Ectodermal cell (in vitro differentiated cells): Measurements from ENCODE around the gene GNB3. TPM values are rescaled to one million over a fixed set of nuclear protein-coding genes. Genes with fewer than 3 reads are reported as not detected.

Source experiments
- H3K27ac ChIP-seq: 2 replicates; pipeline ENCODE4 v1.7.0; 2013; ENCODE audit warnings: mild to moderate bottlenecking, low read depth, low read length; ENCODE audit not compliant: insufficient read depth, poor library complexity, severe bottlenecking
- H3K27me3 ChIP-seq: 2 replicates; pipeline ENCODE4 v1.7.0; 2013; ENCODE audit warnings: mild to moderate bottlenecking, low read length; ENCODE audit not compliant: insufficient read depth, control insufficient read depth, poor library complexity, severe bottlenecking
- H3K36me3 ChIP-seq: one replicate; pipeline ENCODE4 v1.7.0; 2013; ENCODE audit warnings: low read length; ENCODE audit not compliant: control insufficient read depth, insufficient read depth
- H3K4me1 ChIP-seq: one replicate; pipeline ENCODE4 v1.7.0; 2013; ENCODE audit warnings: low read length; ENCODE audit not compliant: control insufficient read depth, insufficient read depth
- H3K4me3 ChIP-seq: 2 replicates; pipeline ENCODE4 v1.7.0; 2013; ENCODE audit warnings: low read depth, low read length, control low read depth; ENCODE audit not compliant: insufficient read depth
- H3K9me3 ChIP-seq: 2 replicates; pipeline ENCODE4 v1.7.0; 2013; ENCODE audit warnings: mild to moderate bottlenecking, low read length, moderate library complexity; ENCODE audit not compliant: control insufficient read depth
- WGBS, 2 experiments: methylation state at CpG; one replicate each; pipeline ENCODE4 v1.1.7; 2013; ENCODE audit warnings: missing lambda C conversion rate in 2 of 2; 5-methylcytosine and 5-hydroxymethylcytosine counted together
- polyA plus RNA-seq, 4 experiments: library from polyadenylated mRNA; stranded (reverse); fragments of 50-300 nt; gene quantifications; one replicate each; pipeline ENCODE4 v1.2.3, GENCODE V29; 2013

Gene GNB3
- polyA plus RNA-seq (2013, experiment 1 of 4), result 17.2 TPM
- polyA plus RNA-seq (2013, experiment 2 of 4), result 16.4 TPM
- polyA plus RNA-seq (2013, experiment 3 of 4), result 14.3 TPM
- 13.4 TPM for polyA plus RNA-seq (2013, experiment 4 of 4)

DNA sequence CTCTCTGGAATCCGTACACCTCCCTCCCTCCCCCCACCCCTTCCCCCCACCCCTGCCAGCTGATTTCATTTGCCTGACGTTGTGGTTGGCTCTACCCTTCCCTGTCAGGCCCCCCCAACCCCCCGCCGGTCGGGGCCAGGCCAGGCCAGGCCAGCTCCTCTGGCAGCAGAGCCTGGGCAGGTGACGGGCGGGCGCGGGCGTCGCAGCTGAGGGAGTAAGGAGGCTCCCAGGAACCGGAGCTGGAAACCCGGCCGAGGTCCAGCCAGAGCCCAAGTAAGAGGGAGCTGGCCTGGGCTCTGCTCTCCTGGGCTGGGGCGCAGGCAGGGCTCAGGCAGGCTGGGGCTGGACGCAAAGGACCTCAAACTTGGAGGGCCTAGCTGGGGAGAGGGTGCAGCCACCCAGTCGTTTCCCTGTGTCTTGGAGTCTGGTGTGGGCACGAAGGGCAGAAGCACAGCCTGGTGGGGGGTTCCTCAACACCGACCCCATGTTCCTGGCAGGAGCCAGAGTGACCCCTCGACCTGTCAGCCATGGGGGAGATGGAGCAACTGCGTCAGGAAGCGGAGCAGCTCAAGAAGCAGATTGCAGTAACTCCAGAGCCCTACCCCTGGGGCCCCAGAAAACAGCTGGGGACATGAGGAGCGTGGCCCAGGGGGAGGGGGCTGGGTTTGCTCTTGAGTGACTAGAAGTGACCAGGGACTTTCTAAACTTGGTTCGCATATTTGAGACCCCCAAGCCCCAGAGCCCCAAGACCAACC, at the start of gene GNB3:
TSS of gene GNB3 (plus strand) at position 165 of the 755 bp plus-strand sequence. CDS start at position 528, 363 bp downstream.
- no peaks in the 10 kb centered on the region for H3K27me3 ChIP-seq
- peaks cover 23% of the 10 kb centered on the region for H3K4me1 ChIP-seq
- H3K9me3 ChIP-seq, result no peaks in the 10 kb centered on the region
- peaks cover 29% of the 10 kb centered on the region for H3K36me3 ChIP-seq
- H3K4me3 ChIP-seq, result no peak within 1 kb of the TSS
- WGBS, 2 experiments, result 77 to 85% methylated on average over 22 to 24 of the region's 24 CpGs
- peak within 1 kb of the TSS; percentile 92 for H3K27ac ChIP-seq

DNA sequence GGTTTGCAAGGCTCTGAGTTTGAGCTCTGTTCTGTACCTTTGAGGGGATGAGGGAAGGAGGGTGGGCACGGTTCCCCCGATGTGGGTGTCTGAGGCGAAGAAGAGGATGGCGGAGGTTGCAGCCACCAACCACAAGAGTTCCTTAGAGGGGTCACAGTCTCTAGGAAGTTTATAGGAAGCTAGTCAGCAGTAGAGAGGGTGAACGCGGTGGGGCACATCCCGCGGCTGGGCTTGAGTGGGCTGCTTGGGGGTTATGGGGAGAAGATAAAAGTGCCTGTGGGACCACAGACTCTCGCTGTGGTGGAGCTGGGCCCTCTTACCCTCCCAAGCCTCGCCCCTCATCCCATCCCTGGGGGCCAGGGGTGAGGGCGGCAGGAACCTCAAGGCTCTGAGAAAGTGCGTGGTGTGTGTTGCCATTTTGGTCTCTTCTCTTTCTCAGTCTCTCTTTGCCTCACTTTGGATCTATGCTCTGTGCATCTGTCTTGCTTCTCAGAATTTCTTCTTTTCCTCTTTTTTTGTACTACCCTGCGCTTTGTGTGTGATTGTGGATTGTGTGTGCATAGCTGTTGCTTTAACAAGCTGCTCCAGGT, 48.7 kb upstream of the GNB3 start:
- H3K4me1 ChIP-seq, result peaks cover 17% of the 10 kb centered on the region
- no peaks in the 10 kb centered on the region for H3K36me3 ChIP-seq
- no peak overlapping the region for H3K4me3 ChIP-seq
- no peaks in the 10 kb centered on the region for H3K27me3 ChIP-seq
- H3K27ac ChIP-seq, result no peak overlapping the region
- 96 to 97% methylated on average over 12 of the region's 13 CpGs for WGBS, 2 experiments
- H3K9me3 ChIP-seq, result no peaks in the 10 kb centered on the region

DNA sequence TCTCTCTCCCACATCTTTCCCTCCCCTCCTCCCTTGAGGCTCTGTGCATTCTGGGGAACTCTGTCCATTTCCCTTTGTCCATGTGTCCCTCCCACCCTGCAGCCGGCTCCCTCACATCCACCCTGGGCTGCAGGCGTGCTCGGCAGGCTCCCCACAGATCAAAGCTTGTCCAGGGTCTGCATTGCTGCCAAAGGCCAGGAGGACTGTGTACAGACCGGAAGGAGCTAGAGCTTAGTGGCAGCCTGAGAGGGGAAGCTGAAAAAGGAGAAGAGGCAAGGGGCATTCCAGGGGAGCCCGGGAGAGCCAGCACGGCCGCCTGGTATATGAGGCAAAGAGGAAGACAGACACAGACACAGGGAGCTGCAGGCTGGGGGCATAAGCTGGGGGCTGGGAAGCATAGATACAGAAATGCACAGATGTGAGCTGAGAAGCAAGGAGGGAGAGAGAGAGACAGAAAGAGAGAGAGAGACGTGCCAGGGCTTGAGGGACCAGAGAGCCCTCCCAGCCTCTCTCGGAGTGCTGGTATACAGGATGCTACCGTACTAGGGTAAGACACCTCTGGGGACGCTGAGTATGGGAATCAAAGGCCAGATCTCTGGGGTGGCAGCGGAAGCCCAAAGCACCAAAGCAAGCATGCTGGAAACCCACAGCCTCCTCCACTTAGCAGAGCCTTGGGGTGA, 48.1 kb upstream of the GNB3 start:
- H3K4me3 ChIP-seq, result no peak overlapping the region
- H3K36me3 ChIP-seq, result no peaks in the 10 kb centered on the region
- no peaks in the 10 kb centered on the region for H3K27me3 ChIP-seq
- WGBS, 2 experiments, result 51 to 58% methylated on average over 12 of the region's 12 CpGs
- no peaks in the 10 kb centered on the region for H3K9me3 ChIP-seq
- no peak overlapping the region for H3K27ac ChIP-seq
- peaks cover 17% of the 10 kb centered on the region for H3K4me1 ChIP-seq

DNA sequence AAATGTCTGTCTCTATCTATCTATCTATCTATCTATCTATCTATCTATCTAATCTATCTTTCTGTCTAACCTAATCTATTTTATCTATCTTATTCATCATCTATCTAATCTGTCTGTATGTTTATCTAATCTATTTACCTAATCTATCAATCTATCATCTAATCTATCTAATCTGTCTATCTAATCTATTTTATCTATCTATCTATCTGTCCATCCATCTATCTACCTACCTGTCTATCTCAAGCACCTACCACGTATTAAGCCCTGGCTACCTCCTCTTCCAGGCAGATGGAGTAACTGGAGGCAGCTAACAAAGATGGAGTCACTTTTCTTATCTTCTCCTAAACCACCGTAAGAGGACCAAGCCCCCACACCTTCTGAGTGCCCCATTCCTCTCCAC, 45.6 kb upstream of the GNB3 start:
- Histone ChIP-seq H3K27ac (no peak overlapping the region), H3K9me3 (no peaks in the 10 kb centered on the region), H3K27me3 (no peaks in the 10 kb centered on the region), H3K4me1 (peaks cover 12% of the 10 kb centered on the region), H3K4me3 (no peak overlapping the region), H3K36me3 (no peaks in the 10 kb centered on the region)
- WGBS, 2 experiments, result 91 to 100% methylated on average over 2 of the region's 2 CpGs

DNA sequence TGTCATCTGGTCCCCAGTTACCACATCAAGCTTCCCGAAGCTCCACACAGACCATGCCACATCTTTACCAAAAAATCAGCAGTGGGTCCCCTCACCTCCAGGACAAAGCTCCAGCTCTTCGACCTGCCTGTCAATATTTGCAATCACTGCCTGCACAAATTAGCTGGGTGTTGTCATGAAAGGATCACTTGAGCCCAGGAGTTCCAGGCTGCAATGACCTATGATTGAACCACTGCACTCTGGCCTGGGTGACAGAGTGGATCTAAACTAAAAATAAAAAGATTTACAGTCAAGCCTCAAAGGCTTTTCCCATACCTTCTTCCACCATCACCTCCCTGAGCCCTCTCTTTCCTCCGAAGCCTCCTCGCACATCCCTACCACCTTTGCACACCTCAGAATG, 44.1 kb upstream of the GNB3 start:
- Histone ChIP-seq H3K4me1 (peaks cover 12% of the 10 kb centered on the region), H3K27me3 (no peaks in the 10 kb centered on the region), H3K27ac (no peak overlapping the region), H3K36me3 (no peaks in the 10 kb centered on the region), H3K9me3 (no peaks in the 10 kb centered on the region), H3K4me3 (no peak overlapping the region)
- 93 to 96% methylated on average over 4 of the region's 4 CpGs for WGBS, 2 experiments

DNA sequence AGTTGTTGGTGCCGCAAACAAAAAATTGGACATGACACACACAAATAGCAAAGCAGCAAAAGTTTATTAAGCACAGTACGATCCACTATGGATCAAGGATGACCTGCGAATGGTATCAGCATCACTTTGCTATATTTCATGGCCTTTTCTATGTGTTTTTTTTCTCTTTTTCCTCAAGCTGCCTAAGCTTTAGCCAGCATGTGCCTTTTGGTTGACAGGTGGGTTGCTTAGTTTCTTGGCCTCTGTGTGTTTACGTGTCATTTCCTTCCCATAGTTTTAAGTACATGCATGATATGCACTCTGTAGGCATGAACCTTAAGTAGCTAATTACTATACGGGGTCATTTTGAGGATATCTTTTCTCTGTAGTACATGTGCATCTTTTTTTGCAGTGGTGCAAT, 41.6 kb upstream of the GNB3 start:
- no peaks in the 10 kb centered on the region for H3K36me3 ChIP-seq
- no peak overlapping the region for H3K27ac ChIP-seq
- 91 to 98% methylated on average over 5 of the region's 5 CpGs for WGBS, 2 experiments
- H3K4me1 ChIP-seq, result no peaks in the 10 kb centered on the region
- H3K9me3 ChIP-seq, result no peaks in the 10 kb centered on the region
- H3K4me3 ChIP-seq, result no peak overlapping the region
- no peaks in the 10 kb centered on the region for H3K27me3 ChIP-seq

DNA sequence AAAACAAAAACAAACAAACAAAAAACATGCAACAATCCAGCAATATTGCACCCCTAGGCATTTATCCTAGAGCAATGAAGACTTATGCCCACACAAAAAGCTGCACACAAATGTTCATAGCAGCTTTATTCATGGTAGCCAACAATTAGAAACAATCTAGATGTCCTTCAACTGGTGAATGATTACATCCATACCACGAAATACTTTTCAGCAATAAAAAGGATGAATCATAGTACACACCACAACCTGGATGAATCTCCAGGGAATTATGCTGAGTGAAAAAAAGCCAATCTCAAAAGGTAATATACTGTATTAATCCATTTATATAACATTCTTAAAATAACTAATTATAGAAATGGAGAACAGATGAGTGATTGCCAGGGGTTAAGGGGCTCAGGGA, 33.6 kb upstream of the GNB3 start:
- H3K4me3 ChIP-seq, result no peak overlapping the region
- no peak overlapping the region for H3K27ac ChIP-seq
- no peaks in the 10 kb centered on the region for H3K36me3 ChIP-seq
- 86 to 91% methylated on average over 1 of the region's 1 CpG for WGBS, 2 experiments
- H3K9me3 ChIP-seq, result no peaks in the 10 kb centered on the region
- H3K4me1 ChIP-seq, result peaks cover 4% of the 10 kb centered on the region
- H3K27me3 ChIP-seq, result no peaks in the 10 kb centered on the region

DNA sequence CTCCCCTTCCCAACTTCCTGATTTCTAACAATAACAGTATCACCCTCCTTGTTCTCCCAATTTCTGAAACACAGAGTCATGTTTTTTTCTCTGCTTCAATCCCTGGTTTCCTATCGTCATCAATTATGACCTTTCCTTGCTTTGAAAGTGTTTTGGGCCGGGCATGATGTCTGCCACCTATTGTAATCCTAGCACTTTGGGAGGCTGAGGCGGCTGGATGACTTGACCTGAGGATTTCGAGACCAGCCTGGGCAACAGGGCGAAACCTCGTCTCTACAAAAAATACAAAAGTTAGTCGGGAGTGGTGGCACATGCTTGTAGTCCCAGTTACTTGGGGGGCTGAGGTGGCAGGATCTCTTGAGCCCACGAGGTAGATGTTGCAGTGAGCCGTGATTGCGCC, 31.7 kb upstream of the GNB3 start:
- Histone ChIP-seq H3K27me3 (no peaks in the 10 kb centered on the region), H3K27ac (no peak overlapping the region), H3K36me3 (no peaks in the 10 kb centered on the region), H3K4me1 (peaks cover 4% of the 10 kb centered on the region), H3K9me3 (no peaks in the 10 kb centered on the region), H3K4me3 (no peak overlapping the region)
- WGBS, 2 experiments, result 82 to 83% methylated on average over 10 of the region's 10 CpGs

DNA sequence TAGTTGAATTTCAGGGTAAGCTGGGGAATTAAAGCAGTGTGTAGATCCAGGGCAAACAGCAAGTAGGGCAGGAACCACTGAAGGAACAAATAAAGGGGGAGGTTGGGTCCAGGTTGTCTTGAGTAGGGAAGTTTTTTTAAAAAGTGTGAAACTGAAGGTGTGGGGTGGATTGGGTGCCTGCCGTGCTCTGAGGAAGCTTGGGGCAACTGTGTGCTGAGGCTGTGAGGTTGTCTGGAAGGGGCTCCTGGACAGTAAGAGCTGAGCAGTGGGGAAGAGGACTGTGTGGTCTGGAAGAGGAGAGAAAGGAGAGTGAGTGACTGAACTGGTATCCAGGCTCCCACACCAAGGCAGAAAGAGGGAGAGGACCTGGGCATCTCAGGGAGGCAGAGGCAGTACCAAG, 30.0 kb upstream of the GNB3 start:
- Histone ChIP-seq H3K9me3 (no peaks in the 10 kb centered on the region), H3K36me3 (no peaks in the 10 kb centered on the region), H3K4me3 (no peak overlapping the region), H3K27me3 (no peaks in the 10 kb centered on the region), H3K4me1 (peaks cover 4% of the 10 kb centered on the region), H3K27ac (no peak overlapping the region)
- 72 to 89% methylated on average over 1 of the region's 1 CpG for WGBS, 2 experiments

DNA sequence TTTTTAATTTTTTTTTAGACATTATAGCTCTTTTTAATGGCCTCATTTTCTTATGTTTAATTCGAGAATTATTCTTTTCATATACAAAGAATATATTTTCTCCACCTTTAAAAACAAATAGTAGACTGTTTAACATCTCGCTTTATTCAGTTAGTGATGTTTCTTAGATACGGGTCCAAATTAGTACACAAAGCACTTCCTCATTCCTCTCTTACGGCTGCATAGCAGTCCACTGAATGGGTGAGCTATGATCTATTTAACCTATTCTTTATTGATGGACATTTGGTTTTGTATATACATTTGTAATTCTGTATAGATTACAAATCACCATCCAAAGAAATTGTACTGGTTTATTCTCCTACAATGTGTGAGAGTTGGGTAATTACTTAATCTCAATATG, 27.4 kb upstream of the GNB3 start:
- H3K27me3 ChIP-seq, result no peaks in the 10 kb centered on the region
- H3K9me3 ChIP-seq, result no peaks in the 10 kb centered on the region
- no peak overlapping the region for H3K4me3 ChIP-seq
- WGBS, 2 experiments, result 89 to 95% methylated on average over 3 to 4 of the region's 4 CpGs
- H3K4me1 ChIP-seq, result peaks cover 11% of the 10 kb centered on the region
- H3K27ac ChIP-seq, result no peak overlapping the region
- H3K36me3 ChIP-seq, result no peaks in the 10 kb centered on the region
